IPS-15b (cell line): ENCODE data around the gene ZFAND3.
A peak's percentile ranks its signal among the peaks of the same experiment; 100 is the strongest.

Experiments used
- H3K27me3 ChIP-seq: one replicate; pipeline ENCODE4 v1.6.1; 2013; ENCODE audit warnings: low read length; ENCODE audit not compliant: control insufficient read depth, insufficient read depth
- H3K36me3 ChIP-seq: one replicate; pipeline ENCODE4 v1.6.1; 2013; ENCODE audit warnings: low read length; ENCODE audit not compliant: control insufficient read depth, insufficient read depth
- H3K4me1 ChIP-seq: one replicate; pipeline ENCODE4 v1.6.1; 2013; ENCODE audit warnings: mild to moderate bottlenecking, low read length; ENCODE audit not compliant: control insufficient read depth, insufficient read depth
- H3K4me3 ChIP-seq: one replicate; pipeline ENCODE4 v1.5.1; 2013; ENCODE audit warnings: low read depth, low read length
- H3K9ac ChIP-seq: one replicate; pipeline ENCODE4 v1.6.1; 2013; ENCODE audit warnings: low read depth, mild to moderate bottlenecking, low read length
- H3K9me3 ChIP-seq: one replicate; pipeline ENCODE4 v1.6.1; 2013; ENCODE audit warnings: mild to moderate bottlenecking, low read length; ENCODE audit not compliant: control insufficient read depth, insufficient read depth

ZFAND3 gene

DNA sequence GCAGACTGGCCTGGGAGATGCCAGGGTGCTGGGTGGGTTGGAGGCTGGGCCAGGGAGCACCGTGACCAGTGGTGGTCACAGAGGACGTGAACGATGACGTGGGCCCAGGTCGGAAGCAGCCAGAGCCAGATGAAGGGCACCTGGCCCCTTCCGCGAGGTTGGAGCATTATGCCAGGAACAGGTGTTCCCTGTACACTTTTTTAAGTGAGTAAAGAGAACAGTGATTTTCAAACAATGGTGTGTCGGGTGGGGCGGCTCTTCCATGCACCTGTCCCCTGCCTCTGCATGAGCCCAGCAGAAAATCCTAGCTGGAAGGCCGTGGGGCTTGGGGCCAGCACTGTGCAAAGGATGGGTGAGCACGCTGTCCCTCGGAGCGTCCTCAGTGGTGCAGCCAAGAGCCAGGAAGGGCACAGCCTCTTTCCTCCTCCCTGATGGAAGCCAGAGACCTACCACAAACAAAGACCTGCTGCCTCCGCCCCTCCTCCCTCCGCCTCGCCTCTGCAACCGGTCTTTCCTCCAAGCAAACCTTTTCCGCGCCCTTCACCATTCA lies 350.5 kb downstream of the ZFAND3 start:
- Histone ChIP-seq H3K9me3 (no peaks in the 10 kb centered on the region), H3K27me3 (no peaks in the 10 kb centered on the region), H3K4me1 (peaks cover 5% of the 10 kb centered on the region), H3K4me3 (no peak overlapping the region), H3K9ac (no peak overlapping the region), H3K36me3 (no peaks in the 10 kb centered on the region)

DNA sequence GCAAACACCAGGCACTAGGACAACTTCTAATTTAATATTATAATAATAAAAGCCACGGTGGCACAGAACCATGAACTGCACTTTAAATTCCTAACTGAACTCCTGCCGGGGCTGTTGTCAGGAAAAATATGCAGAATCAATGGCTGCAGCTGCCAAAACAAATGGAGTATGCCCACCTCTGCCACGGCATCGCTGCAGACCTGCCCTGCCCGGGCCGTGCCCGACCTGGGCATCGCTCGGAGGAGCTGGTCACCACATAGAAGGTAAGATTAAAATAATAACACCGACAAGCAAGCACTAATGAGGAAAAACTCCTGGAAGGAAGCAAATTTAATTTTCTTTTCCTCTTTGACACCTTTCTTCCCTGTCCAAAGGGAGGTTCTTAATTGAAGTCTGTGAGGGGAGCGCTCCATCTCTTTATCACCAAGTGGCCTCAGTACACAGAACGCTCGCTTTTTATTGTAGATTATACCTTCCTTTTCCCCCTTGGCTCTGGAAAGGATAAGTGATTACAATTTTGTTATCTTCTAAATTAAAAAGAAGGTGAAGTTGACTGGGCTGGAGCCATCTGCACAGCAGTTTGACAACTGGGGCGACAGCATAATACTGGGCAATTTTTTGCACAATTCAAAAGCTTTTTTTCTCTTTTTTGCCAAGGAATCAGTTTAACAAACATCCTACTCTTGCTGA lies 351.3 kb downstream of the ZFAND3 start:
- Histone ChIP-seq H3K9me3 (no peaks in the 10 kb centered on the region), H3K4me1 (peaks cover 5% of the 10 kb centered on the region)

DNA sequence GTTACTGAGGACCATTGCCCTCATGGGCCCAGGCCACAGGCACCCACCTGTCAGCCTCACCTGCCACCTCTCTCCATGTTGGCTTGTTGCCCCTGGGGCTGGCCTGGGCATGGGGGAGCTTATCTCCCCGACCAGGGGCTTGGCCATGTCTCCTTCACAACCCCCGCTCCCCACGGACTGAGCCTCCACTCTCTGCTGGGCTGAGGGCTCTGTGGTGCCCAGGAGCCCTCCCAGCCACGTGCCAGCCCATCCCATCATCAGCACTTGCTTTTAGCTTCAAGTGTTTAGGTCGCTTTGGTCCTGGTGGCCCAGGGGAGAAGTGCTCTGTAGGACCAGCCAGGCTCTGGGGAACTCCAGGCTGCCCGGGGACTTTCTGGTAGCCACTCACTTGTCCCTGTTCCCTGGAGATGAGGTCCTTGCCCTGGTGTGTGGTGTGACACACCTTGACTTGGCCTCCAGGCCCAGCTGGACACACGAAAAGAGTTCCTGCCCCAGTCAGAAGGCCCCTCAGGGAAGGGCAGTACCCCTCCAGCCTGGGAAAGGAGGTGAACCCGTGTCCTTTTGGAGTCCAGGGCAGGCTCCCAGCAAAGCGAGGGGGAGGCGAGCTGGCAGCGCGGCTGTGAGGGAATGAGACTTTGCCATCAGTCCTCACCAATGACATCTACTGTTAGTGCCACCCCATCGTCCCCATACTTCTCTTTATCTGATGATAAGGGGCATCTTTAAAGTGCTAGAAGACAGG lies 352.6 kb downstream of the ZFAND3 start:
- Histone ChIP-seq H3K4me1 (peaks cover 5% of the 10 kb centered on the region), H3K27me3 (no peaks in the 10 kb centered on the region), H3K36me3 (no peaks in the 10 kb centered on the region), H3K9ac (no peak overlapping the region), H3K4me3 (no peak overlapping the region), H3K9me3 (no peaks in the 10 kb centered on the region)

More for the DNA sequence above, 351.3 kb downstream of the ZFAND3 start:
- H3K9ac ChIP-seq, result no peak overlapping the region
- no peaks in the 10 kb centered on the region for H3K36me3 ChIP-seq
- H3K27me3 ChIP-seq, result no peaks in the 10 kb centered on the region
- no peak overlapping the region for H3K4me3 ChIP-seq

DNA sequence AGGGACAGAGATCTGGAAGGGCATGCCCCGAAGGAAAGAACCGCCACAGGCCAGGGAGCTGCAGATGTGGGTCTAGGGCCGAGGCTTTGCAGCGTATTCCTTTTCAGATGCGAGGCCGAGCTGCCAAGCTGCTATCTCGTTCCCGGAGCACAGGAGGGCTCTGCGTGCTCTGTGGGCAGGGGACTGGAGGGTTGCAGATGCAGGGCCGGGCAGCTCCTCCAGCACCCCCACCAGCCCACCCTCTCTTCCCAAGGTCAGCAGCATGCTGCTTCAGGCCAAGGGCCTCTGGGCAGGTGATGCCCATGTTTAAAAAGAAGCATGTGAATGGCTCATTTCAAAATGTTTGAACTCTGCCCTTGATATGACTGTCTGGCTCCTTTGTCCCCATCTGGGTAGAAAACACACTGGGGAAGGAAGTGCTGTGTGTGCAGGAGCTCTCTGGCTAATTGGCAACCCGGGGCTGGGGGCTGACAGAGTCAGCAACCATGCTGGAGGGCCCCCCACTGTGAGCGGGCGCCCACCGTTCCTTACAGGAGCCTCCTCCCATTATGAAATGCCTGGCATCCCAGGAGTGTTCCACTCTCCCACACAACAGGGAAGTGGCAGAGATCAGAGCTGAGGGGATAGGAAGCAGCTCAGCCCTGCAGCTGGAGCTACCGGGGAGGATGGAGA lies 353.3 kb downstream of the ZFAND3 start:
- Histone ChIP-seq H3K4me1 (peaks cover 5% of the 10 kb centered on the region), H3K9ac (peak overlapping the region; percentile 1), H3K4me3 (no peak overlapping the region), H3K9me3 (no peaks in the 10 kb centered on the region), H3K36me3 (no peaks in the 10 kb centered on the region), H3K27me3 (no peaks in the 10 kb centered on the region)

- no peaks in the 10 kb centered on the region for H3K27me3 ChIP-seq
- H3K9me3 ChIP-seq, result no peaks in the 10 kb centered on the region
- H3K9ac ChIP-seq, result no peak overlapping the region
- peaks cover 5% of the 10 kb centered on the region for H3K4me1 ChIP-seq
- H3K36me3 ChIP-seq, result no peaks in the 10 kb centered on the region
- H3K4me3 ChIP-seq, result no peak overlapping the region
Measured at GRCh38 chr6:38173909-38174308, 354.4 kb downstream of the ZFAND3 start.

- H3K9me3 ChIP-seq, result no peaks in the 10 kb centered on the region
- H3K9ac ChIP-seq, result no peak overlapping the region
- no peaks in the 10 kb centered on the region for H3K36me3 ChIP-seq
- H3K4me1 ChIP-seq, result peaks cover 5% of the 10 kb centered on the region
- no peak overlapping the region for H3K4me3 ChIP-seq
- H3K27me3 ChIP-seq, result no peaks in the 10 kb centered on the region
Measured at GRCh38 chr6:38174315-38174714, 354.8 kb downstream of the ZFAND3 start.

GRCh38 chr6:38174806-38175495 lies 355.4 kb downstream of the ZFAND3 start:
- Histone ChIP-seq H3K27me3 (no peaks in the 10 kb centered on the region), H3K9me3 (no peaks in the 10 kb centered on the region), H3K4me1 (peaks cover 5% of the 10 kb centered on the region), H3K36me3 (no peaks in the 10 kb centered on the region), H3K9ac (no peak overlapping the region), H3K4me3 (no peak overlapping the region)

DNA sequence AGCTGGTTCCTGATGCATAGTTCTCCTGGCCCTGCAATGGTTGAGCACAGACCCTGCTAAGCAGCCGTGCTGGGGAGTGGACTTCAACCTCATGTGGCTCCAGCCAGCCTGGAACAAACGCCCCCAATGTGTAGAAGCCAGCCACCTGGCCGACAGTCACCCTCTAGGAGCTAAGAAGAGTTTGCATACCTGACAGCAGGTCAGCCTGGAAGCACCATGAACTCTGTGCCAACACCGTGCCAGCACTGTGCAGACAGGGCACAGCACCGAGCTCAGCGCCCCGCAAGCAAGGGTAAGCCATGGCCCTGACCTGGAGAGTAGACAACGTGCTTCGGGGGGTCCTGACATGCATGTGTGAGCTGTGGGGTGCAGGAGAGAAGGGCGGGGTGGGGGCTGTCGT lies 356.3 kb downstream of the ZFAND3 start:
- Histone ChIP-seq H3K4me3 (no peak overlapping the region), H3K9me3 (no peaks in the 10 kb centered on the region), H3K27me3 (no peaks in the 10 kb centered on the region), H3K4me1 (no peaks in the 10 kb centered on the region), H3K9ac (no peak overlapping the region), H3K36me3 (no peaks in the 10 kb centered on the region)

GRCh38 chr6:38176797-38177751 lies 357.5 kb downstream of the ZFAND3 start:
- Histone ChIP-seq H3K27me3 (no peaks in the 10 kb centered on the region), H3K36me3 (no peaks in the 10 kb centered on the region), H3K4me1 (no peaks in the 10 kb centered on the region), H3K4me3 (no peak overlapping the region), H3K9ac (no peak overlapping the region), H3K9me3 (no peaks in the 10 kb centered on the region)

DNA sequence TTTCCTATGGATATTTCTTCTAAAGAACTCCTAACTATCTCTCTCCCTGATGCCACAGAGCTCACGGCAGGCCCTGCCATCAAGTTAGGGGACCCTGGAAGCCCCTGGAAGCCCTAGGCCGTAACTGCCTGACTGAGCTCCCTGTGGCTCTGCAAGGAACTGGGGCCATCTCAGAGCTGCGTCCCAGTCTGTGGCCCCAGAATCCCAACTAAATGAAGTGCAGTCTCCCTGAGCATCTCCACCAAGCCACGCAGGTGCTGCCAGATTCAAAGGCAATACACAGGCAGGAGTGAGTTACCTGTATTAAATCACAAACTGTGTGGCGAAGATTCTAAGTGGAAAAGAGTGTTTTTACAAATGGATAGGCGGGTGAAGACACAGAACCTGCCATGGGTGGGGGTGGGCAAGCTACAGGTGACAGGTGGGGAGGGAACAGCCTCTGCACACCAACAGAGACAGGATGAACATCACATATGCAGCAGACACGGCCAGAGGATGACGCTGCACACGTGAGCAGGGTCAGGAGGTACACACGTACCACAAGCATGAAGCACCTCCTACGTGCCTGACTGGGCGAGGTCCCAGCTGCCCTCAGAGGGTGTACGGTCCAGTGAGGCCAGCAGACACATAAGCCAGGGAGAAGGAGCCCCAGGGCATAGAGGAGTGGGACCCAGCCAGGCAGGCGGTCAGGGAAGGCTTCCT lies 358.5 kb downstream of the ZFAND3 start:
- Histone ChIP-seq H3K27me3 (no peaks in the 10 kb centered on the region), H3K36me3 (no peaks in the 10 kb centered on the region), H3K4me3 (no peak overlapping the region), H3K9me3 (no peaks in the 10 kb centered on the region), H3K9ac (no peak overlapping the region), H3K4me1 (no peaks in the 10 kb centered on the region)
